HG03520 (cell line): ENCODE results near the gene TNFSF10.
"Not testable (repeated sequence)": the region's sequence is repeated elsewhere in the genome, so short reads cannot be mapped to it uniquely, and the experiment has no call there.

Experiments used
- ATAC-seq: cut with Tn5 transposase; IDR thresholded peaks from one replicate; pipeline ENCODE4 v1.9.1; 2021; ENCODE audit warnings: mild to moderate bottlenecking, moderate library complexity; ENCODE audit not compliant: unreplicated experiment

Gene TNFSF10

DNA sequence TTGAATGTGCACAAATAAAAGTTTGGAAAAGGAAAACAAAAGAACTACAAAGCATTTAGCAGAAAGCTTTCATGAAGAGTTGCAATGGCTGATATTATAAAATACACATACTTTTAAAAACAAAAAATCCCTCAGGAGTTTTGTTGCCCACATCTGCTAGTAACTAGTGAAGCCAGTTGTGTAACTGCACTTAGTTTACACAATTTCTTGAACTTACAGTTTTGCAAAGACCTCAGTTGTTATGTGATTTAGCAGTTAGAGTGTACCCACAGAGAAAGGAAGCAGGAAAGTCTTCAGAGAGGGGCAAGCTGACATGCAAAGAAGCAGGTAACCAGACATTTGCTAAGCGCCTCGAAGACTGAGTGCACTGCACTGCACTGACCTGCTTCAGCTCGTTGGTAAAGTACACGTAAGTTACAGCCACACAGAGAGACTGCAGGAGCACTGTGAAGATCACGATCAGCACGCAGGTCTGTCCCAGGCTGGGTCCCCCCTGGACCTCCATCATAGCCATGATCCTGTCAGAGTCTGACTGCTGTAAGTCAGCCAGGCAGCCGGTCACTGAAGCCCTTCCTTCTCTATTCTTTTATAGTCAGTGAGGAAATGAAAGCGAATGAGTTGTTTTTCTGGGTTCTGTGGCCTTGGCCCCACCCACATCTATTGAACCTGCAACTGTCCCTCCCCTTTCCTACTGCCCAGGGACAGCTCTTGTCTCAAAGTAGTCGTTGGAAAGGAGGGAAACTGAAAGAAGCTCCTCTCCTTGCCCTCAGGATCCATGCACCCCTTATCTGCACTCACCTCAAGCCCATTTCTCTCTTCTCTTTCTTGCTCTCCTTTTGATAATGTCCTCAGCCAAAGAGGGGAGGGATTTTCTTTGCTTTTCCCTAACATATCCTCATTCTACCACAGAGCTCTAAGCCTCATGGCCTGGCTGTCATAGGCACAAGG lies at the start of gene TNFSF10:
TNFSF10 (minus strand) TSS at position 560 of the 948 bp plus-strand sequence; CDS start at position 514, 46 bp downstream.
- ATAC-seq: peak; percentile 87

DNA sequence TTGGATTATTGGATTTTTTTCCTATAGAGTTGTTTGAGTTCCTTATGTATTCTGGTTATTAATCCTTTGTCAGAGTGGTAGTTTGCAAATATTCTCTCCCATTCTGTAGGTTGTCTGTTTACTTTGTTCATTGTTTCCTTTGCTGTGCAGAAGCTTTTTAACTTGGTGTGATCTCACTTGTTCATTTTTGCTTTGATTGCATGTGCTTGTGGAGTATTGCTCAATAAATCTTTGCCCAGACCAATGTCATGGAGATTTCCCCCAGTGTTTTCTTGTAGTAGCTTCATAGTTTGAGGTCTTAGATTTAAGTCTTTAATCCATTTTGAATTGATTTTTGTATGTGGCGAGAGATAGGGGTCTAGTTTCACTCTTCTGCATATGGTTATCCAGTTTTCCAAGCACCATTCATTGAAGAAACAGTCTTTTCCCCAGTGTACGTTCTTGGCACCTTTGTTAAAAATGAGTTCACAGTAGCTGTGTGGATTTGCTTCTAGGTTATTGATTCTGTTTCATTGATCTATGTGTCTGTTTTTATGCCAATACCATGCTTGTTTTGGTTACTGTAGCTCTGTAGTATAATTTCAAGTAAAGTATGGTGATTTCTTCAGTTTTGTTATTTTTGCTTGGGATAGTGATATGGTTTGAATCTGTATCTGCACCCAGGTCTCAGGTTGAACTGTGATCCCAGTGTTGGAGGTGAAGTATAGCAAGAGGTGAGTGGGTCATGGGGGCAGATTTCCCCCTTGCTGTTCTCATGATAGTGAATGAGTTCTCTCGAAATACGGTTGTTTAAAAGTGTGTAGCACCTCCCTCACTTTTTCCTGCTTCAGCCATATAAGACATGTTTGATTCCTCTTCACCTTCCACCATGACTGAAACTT lies 46.1 kb upstream of the TNFSF10 start:
- no peak for ATAC-seq

GRCh38 chr3:172568701-172569100 lies 45.5 kb upstream of the TNFSF10 start:
- ATAC-seq: no peak

DNA sequence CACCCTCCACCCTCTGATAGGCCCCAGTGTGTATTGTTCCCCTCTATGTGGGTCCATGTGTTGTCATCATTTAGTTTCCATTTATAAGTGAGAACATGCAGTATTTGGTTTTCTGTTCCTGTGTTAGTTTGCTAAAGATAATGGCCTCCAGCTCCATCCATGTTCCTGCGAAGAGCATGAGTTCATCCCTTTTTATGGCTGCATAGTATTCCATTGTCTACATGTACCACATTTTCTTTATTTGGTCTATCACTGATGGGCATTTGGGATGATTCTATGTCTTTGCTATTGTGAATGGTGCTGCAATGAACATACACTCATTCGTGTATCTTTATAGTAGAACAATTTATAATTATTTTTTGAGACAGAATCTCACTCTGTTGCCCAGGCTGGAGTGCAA lies 43.6 kb upstream of the TNFSF10 start:
- ATAC-seq: not testable (repeated sequence)

DNA sequence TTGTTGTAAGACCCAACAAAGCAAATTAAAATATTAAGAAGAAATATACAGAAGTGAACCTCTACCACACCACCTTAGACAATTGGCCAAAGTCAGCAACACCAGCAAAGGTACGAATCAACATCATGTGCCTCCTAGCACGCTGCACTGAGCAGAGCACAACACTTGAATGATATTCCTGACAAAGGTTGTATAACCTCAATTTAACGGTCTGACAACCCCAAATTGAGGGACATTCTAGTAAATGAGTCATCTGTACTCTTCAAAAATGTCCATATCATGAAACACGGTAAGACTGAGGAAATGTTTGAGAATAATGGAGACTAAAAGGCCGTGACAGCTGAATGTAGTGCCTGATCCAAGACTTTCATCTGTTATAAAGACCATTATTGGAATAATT lies 41.3 kb upstream of the TNFSF10 start:
- no peak for ATAC-seq

DNA sequence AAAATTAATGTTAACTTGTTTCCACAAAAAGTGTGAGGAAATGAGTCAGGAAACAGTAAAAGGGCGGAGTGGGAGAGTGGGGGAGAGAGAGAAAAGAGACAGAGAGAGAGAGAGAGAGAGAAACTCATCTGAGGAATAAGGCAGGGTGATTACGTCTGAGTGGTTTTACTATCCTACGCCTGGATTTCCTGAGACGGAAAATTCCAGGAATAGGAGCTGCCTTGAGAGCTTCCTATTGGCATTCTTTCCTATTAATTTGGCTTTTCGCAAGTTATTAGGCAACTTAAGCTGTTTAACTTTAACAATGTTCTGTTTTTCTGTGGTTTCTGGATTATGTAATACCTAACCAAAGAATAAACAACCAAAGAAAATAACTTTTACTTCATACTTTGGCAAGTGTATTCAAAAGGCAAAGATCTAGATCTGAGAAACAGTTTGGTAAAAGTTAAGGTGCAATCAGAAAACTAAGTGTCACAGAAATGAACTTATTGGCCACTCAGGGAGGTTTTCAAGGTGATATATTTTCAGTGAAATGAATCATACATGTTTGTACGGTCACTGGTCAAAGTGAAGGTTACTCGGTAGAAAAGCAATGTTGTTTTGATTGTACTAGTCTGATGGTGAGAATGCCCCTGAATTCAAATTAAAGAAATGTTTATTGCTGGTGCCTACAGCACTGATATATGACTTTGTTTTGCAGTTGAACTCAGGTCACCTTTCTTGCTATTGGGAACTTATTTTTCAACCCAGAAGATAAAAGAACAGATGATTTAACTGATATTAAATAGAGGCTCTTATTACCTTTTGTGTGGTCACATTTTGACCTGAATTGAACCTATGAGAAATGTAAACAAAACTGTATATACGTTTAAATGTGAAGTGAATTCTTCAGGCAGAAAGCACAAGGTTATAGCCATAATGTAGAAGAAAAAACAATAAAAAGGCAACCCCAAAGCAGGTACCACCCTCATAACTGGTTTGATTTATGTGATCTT lies 39.9 kb upstream of the TNFSF10 start:
- no peak for ATAC-seq

DNA sequence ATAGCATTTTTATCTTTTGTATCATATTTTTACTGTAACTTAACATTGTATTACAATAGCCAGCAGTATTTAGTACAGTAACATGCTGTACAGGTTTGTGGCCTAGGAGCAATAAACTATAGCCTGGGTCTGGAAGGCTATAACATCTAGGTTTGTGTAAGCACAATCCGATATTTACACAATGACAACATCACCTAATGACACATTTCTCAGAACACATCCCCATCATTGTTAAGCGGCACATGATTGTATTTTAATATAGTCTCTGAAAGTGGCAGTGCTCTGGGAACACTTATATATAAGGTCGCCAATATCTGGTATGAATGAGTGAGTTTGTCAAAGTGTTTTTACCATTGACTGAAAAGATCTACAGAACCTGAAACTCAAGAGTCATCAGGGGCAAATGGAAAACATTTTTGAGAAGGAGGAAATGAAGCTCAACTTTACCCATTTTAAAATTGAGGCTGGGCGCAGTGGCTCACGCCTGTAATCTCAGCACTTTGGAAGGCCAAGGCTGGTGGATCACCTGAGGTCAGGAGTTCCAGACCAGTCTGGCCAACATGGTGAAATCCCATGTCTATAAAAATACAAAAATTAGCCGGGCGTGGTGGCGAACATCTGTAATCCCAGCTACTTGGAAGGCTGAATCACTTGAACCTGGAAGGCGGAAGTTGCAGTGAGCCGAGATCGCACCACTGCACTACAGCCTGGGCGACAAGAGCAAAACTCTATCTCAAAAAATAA lies 38.8 kb upstream of the TNFSF10 start:
- no peak for ATAC-seq

- ATAC-seq: no peak
Observed at GRCh38 chr3:172560586-172560985, 37.4 kb upstream of the TNFSF10 start.

DNA sequence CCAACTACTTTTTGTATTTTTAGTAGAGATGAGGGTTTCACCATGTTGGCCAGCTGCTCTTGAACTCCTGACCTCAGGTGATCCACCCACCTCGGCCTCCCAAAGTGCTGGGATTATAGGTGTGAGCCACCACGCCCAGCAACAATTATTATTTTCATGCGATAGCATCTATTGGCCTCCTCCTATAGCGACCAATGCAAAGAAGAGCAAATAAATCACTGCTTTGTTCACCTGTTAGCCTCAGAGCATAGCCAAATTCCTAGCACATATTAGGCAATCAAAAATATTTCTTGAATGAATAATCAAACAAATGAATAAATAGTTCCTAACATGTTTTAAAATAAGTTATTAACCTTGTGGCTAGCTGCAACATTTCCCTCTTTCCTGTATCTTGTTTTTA lies 36.8 kb upstream of the TNFSF10 start:
- ATAC-seq: no peak

- no peak for ATAC-seq
Observed at GRCh38 chr3:172559020-172559419, 35.8 kb upstream of the TNFSF10 start.

GRCh38 chr3:172557515-172558220 lies 34.4 kb upstream of the TNFSF10 start:
- ATAC-seq: no peak

DNA sequence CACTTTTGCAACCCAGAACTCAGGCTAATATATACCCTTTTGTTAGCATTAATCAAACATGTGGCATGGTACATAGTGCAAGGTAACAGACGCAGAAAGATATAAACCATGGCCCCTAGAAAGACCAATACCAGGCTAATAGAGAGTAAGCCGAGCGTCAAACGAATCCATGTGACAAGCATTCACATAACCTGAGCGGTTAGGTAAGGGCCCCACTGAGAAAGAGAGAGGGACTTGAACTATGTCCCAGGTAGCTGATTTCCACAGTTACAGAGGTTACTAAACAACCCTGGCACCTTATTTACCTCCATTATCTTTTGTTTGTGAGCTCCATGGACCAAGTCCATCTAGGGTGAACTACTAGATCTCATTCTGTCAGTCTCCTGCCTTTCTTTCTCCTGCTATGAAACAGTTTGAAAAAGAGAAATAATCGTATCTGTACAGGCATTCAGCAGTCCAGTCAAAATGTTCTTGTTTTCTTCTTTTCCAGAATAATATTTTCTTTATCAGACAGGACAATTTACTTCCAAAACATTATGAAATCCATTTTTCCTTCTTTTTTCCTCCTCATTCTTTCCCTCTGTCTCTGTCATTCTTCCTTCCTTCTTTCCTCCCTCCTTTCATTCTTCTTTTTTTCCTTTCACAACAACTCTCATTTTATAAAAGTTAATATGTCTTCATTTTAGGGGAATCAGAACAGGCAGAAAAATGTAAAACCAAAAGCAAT lies 30.5 kb upstream of the TNFSF10 start:
- no peak for ATAC-seq

DNA sequence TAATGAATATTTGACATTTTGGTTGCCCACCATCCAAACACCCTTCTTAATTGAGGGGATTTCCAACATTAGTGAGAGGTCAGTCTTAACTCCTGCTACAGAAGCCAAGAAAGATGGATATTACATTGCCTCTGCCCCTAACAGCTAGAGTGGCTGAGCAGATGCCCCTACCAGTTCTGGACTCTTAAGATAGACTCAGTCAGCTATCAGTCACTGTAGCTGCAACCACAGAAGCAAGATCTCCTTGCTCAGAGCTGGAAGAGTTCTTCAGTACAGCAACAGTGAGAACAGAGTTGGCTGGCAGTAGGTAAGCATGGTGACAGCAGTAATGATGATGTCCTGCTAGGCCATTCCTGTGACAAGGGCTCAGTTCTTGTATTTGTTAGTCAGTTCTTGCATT lies 29.4 kb upstream of the TNFSF10 start:
- ATAC-seq: no peak

DNA sequence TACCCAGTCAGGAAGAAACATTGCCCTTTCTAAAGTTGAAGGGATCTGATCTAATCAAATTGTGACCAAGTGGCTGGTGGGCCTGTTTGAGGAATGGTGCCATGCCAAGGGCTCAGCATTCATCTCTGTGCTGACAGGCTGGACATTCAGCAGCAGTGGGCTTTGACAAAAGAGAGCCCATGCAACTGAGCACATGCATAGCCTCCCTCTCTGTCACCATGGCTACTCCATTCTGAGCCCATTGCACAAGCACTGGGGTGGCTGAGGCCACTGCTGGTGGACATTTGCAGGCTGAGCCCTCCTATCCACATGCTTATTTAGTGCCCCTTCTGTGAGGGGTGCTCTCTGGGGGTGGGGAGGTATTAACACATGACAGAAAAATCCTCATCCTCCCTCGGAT lies 28.6 kb upstream of the TNFSF10 start:
- no peak for ATAC-seq

DNA sequence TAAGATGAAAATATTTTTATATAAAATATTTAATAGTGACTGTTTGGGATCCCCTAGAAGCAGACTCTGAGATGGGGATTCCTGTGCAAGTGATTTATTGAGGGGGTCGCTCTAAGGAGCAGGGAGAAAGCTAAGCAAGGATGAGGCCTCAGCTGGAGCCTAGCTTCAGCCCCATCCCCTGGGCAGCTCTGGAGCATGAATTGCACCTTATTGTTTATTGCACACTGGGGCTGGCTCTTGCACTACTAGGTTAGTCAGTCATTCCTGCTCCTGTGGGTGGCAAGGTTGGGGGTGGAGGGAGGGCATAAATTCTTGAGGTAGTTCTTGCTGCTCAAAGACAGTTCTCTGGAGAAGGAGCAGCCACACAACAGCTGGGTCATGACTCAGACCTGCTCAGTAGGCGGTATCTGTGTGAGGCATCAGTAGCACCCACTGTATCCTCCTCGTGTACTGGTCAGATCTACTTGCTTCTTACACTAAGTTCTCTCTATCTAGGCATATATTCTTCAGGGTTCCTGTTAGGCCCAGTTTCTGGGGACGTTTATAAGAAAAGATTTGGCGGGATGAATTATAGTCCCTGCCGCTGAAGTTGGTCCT lies 27.2 kb upstream of the TNFSF10 start:
- ATAC-seq: peak; percentile 67

DNA sequence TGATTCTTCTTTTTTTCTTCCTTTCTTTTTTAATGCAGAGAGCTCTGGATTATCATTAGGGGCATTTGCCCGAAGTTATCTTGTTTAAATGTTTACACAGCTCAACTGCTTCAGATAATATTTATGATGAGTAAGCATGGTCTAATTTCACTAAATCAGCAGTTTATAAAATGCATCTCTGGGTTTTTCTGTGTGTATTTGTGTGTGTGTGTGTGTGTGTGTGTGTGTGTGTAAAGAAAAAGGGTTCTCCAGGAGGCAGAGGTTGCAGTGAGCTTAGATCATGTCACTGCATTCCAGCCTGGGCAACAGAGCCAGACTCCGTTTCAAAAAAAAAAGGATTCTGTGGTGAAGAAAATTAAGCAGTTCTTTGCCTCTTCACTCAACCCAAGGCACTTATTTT lies 25.9 kb upstream of the TNFSF10 start:
- ATAC-seq: no peak

- ATAC-seq: no peak
Observed at GRCh38 chr3:172546628-172547214, 23.5 kb upstream of the TNFSF10 start.

DNA sequence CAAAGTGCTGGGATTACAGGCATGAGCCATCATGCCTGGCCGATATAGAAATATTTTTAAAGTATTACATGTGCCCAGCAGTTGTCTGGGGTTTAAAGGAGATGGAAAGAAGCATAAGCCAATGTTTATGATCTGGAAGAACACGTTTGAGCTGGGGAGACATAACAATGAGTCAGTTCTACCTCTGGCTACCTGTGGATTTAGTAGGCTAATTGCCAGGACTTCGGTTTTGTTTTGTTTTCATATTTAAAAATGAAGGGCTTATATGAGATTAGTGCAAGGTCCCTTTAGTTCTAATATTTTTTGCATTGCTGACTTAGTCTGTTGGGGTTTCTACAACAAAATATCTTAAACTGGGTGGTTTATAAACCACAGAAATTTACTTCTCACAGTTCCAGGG lies 22.9 kb upstream of the TNFSF10 start:
- no peak for ATAC-seq
